DMS53 treated with DMSO at 0.1 percent for 48 hours (cell line): ENCODE results near the gene KIAA1671.

ENCODE experiments used
- DNase-seq: peaks from one replicate; lab custom pipeline; 2025; ENCODE audit not compliant: unreplicated experiment; lab: John Stamatoyannopoulos, UW

The KIAA1671 gene

GRCh38 chr22:24952837-24953383 lies 394 bp downstream of the KIAA1671 start:
- DNase-seq: no peak

- no peak for DNase-seq
These were observed 1.0 kb downstream of the KIAA1671 start for GRCh38 chr22:24953384-24954113.

DNA sequence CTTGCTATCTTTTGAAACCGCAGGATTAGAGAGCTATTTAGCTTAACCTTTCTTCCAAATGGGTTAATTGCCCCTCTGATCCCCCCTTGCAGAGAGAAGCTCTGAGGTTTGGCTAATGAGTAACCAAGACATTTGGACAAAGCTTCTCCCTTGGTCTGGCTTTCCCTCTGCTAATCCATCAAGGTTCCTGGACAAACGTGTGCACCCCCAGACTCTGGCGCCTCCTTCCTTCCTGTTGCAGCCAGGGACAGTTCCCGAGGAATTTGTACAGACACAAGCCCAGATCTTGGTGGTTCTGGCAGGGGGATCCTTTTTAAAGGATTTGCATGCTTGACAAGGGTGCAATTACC lies 1.6 kb downstream of the KIAA1671 start:
- no peak for DNase-seq

DNA sequence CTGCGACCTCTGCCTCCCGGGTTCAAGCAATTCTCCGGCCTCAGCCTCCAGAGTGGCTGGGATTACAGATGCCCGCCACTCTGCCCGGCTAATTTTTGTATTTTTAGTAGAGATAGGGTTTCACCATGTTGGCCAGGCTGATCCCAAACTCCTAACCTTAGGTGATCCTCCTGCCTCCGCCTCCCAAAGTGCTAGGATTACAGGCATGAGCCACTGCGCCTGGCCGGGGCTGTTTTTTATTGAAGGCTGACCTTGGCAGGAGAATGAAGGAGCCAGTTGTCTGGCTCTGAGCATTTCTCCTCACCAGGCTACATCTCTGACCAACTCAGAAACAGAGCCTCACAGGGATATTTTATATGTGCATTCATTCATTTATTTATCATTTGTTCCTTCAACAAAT lies 2.3 kb downstream of the KIAA1671 start:
- DNase-seq: no peak

DNA sequence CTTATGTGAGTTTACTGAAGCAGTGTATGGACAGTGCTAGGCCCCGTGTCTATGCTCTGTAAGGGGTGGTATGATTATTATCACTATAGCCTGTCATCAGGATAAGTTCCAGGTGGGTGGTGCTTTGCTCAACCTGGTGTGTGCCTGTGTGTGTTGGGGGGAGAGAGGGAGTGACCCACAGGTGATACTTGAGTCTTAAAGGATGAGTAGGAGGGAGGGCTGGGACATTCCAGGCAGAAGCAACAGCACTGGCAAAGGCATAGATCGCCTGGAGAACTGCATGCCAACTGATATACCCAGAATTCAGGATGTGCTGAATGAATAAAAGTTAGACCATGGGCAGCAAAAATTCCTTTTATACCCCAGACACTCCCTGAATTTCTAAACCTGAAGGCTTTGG lies 4.5 kb downstream of the KIAA1671 start:
- DNase-seq: no peak

GRCh38 chr22:24961217-24961844 lies 8.8 kb downstream of the KIAA1671 start:
- DNase-seq: no peak

- DNase-seq: no peak
These were observed 9.6 kb downstream of the KIAA1671 start for GRCh38 chr22:24962094-24962493.

- no peak for DNase-seq
These were observed 10.3 kb downstream of the KIAA1671 start for GRCh38 chr22:24962835-24963234.

- no peak for DNase-seq
These were observed 11.9 kb downstream of the KIAA1671 start for GRCh38 chr22:24964441-24964840.

DNA sequence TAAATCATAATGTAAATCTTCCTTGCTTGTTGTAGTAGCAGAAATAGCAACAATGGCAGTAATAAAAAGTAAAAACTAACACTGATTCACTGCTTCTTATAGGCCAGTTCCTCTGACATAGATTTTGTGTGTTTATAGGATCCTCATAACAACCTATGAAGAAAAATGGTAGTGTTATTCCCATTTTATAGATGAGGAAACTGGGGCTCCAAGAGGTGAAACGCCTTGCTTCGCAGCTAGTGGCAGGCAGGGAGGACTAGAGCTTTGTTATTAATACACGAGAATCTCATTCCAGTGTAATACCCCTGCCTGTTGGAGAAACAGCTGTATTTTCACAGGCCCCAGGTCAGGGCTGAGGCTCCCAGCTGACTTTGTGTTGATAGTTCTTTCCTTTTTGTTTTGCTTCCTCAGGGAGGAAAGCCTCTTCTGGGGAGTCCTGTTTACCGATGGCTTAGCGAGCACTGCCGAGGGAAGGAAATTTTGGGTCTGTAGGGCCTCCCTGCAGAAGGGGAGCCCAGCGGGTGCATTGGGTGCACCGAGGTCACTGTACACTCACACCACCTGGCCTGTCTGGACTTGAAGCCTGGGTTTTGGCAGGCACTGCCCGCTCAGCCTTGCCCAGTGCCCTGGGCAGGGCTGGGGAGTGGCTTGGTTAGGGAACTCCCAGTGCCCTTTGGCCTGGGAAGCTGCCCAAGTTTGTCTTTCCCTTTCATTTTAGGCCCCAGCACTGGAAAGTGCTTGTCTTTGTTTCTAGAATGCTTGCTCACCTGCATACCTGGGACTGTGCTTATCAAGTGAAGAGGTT lies 13.5 kb downstream of the KIAA1671 start:
- DNase-seq: no peak

DNA sequence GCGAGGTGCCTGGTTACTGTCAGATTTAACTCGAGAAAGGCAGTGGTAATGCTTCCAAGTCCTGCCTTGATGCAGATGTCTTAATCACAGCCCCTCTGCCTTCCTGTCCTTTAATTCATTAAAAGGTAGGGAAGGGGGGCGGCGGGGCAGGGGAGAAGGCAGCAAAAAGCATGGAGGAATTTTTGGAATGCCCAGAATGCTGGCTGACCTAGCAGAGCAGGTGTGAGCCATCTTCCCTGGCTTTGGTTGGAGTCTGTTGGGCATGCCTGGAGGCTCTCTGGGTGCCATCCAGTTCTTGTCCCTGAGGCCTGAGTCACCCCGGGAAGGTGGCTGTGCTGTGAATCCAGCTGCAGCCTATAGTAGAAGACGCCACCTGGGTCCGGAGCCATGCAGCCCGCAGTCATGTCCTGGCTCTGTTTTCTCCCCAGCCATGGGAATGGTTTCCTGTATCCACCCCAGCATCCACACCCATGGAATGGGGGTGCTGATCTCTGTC lies 15.6 kb downstream of the KIAA1671 start:
- DNase-seq: no peak

GRCh38 chr22:24969560-24970301 lies 17.2 kb downstream of the KIAA1671 start:
- no peak for DNase-seq

- DNase-seq: no peak
These were observed 19.9 kb downstream of the KIAA1671 start for GRCh38 chr22:24972369-24972768.

DNA sequence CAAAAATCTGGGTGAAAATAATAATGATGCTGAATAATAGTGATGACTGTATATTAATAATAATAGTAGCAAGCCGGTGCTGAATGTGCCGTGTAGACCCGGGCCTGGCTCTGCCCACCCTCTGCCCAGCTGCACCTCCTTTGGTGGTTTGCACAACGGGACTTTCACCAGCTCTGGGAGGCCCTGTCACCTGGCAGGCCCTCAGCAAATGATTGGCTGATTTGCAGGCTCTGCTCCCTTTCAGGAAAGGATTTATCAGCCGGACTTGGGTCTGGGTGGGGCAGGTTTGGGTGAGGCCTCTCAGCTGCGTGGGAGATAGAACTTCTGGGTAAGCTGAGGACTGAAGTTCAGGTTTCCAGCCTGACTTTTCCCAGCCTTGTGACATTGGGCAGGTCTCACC lies 21.4 kb downstream of the KIAA1671 start:
- DNase-seq: no peak

GRCh38 chr22:24975125-24975640 lies 22.7 kb downstream of the KIAA1671 start:
- no peak for DNase-seq

GRCh38 chr22:24975813-24976341 lies 23.4 kb downstream of the KIAA1671 start:
- no peak for DNase-seq

GRCh38 chr22:24976442-24977218 lies 24.1 kb downstream of the KIAA1671 start:
- DNase-seq: no peak

DNA sequence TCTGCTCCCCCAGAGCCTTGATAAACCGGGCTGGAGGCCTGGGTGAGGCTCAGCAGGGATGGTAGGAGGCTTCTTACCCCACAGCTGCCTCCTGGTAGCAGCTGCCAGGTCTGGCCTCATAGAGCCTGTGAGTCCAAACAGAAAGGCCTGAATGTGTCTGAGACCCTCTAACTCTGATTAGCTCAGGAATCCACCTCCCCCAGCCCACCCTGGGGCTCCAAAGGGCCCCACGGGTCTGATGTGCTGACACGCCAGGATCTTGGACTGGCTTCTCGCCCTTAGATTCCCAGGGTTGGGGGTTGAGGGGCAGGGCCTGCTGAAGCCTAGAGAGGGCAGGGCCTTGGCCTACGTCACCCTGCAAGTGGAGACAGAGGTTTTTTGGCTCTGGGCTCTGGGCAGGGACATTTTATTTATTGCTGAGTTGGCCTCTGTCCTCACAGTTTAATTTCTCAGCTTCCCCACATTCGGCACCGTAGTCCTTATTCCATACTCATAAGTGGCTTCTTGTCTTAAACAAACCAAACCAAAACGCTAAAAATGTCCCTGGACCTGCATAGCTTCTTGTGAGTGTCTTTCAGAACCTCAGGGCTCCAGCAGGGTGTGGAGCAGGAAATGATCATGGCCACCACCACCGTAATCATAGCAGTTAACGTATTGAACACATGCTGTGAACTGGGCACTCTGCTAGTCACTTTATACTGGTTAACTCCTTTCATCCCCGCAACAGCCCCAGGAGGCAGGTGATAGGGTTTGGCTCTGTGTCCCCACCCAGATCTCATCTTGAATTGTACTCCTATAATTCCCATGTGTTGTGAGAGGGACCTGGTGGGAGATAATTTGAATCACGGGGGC lies 25.1 kb downstream of the KIAA1671 start:
- no peak for DNase-seq

GRCh38 chr22:24978308-24978707 lies 25.8 kb downstream of the KIAA1671 start:
- no peak for DNase-seq
